IPS DF 6.9 (cell line): ENCODE results near the gene ASB3.

Experiments used
- DNase-seq: peaks from one replicate; pipeline ENCODE4 v3.0.0-alpha.2; 2013; ENCODE audit warnings: low read depth, low spot score
- H3K27ac ChIP-seq: one replicate; pipeline ENCODE4 v1.5.1; 2013; ENCODE audit warnings: low read length, control low read depth
- H3K27me3 ChIP-seq: 2 replicates; pipeline ENCODE4 v1.6.1; 2013; ENCODE audit warnings: mild to moderate bottlenecking, low read length; ENCODE audit not compliant: control insufficient read depth, insufficient read depth
- H3K36me3 ChIP-seq: 2 replicates; pipeline ENCODE4 v1.6.1; 2013; ENCODE audit warnings: low read length; ENCODE audit not compliant: control insufficient read depth, insufficient read depth
- H3K4me1 ChIP-seq: 2 replicates; pipeline ENCODE4 v1.6.1; 2013; ENCODE audit warnings: low read length; ENCODE audit not compliant: control insufficient read depth, insufficient read depth
- H3K4me3 ChIP-seq: 2 replicates; pipeline ENCODE4 v1.5.1; 2013; ENCODE audit warnings: mild to moderate bottlenecking, low read length
- H3K9me3 ChIP-seq: 2 replicates; pipeline ENCODE4 v1.6.1; 2013; ENCODE audit warnings: low read length, inconsistent platforms; ENCODE audit not compliant: control insufficient read depth, insufficient read depth
- WGBS: extraction: QIAGEN DNeasy Blood & Tissue Kit; methylation state at CpG from one replicate; pipeline ENCODE4 v1.1.7; 2013; ENCODE audit warnings: mixed read lengths, missing lambda C conversion rate; ENCODE audit not compliant: insufficient read length, insufficient coverage; 5-methylcytosine and 5-hydroxymethylcytosine counted together

ASB3 gene

GRCh38 chr2:53632714-53633113 lies 154.0 kb downstream of the ASB3 start:
- Histone ChIP-seq H3K4me1 (no peaks in the 10 kb centered on the region), H3K27me3 (no peaks in the 10 kb centered on the region), H3K36me3 (no peaks in the 10 kb centered on the region), H3K9me3 (no peaks in the 10 kb centered on the region), H3K4me3 (no peak overlapping the region), H3K27ac (no peak overlapping the region)
- WGBS, result no CpG with 5 or more reads among the region's 1 CpG
- no peak for DNase-seq

- Histone ChIP-seq H3K27me3 (no peaks in the 10 kb centered on the region), H3K36me3 (no peaks in the 10 kb centered on the region), H3K9me3 (no peaks in the 10 kb centered on the region), H3K27ac (no peak overlapping the region), H3K4me3 (no peak overlapping the region), H3K4me1 (no peaks in the 10 kb centered on the region)
- no peak for DNase-seq
- no CpG with 5 or more reads among the region's 4 CpGs for WGBS
Observed at GRCh38 chr2:53632126-53632460, 154.7 kb downstream of the ASB3 start.

GRCh38 chr2:53631313-53632125 lies 155.2 kb downstream of the ASB3 start:
- Histone ChIP-seq H3K4me1 (no peaks in the 10 kb centered on the region), H3K9me3 (no peaks in the 10 kb centered on the region), H3K27ac (no peak overlapping the region), H3K36me3 (no peaks in the 10 kb centered on the region), H3K27me3 (no peaks in the 10 kb centered on the region), H3K4me3 (no peak overlapping the region)
- no peak for DNase-seq
- WGBS, result no CpG with 5 or more reads among the region's 3 CpGs

GRCh38 chr2:53630026-53630606 lies 156.6 kb downstream of the ASB3 start:
- Histone ChIP-seq H3K27me3 (no peaks in the 10 kb centered on the region), H3K36me3 (no peaks in the 10 kb centered on the region), H3K27ac (no peak overlapping the region), H3K4me1 (no peaks in the 10 kb centered on the region), H3K9me3 (no peaks in the 10 kb centered on the region), H3K4me3 (no peak overlapping the region)
- WGBS, result no CpG with 5 or more reads among the region's 7 CpGs
- DNase-seq, result no peak

- H3K4me1 ChIP-seq, result no peaks in the 10 kb centered on the region
- WGBS, result no CpG with 5 or more reads among the region's 4 CpGs
- no peak overlapping the region for H3K4me3 ChIP-seq
- H3K27me3 ChIP-seq, result no peaks in the 10 kb centered on the region
- no peak for DNase-seq
- H3K27ac ChIP-seq, result no peak overlapping the region
- no peaks in the 10 kb centered on the region for H3K9me3 ChIP-seq
- no peaks in the 10 kb centered on the region for H3K36me3 ChIP-seq
Observed at GRCh38 chr2:53629501-53629900, 157.3 kb downstream of the ASB3 start.

- Histone ChIP-seq H3K4me3 (no peak overlapping the region), H3K27me3 (no peaks in the 10 kb centered on the region), H3K4me1 (no peaks in the 10 kb centered on the region), H3K9me3 (no peaks in the 10 kb centered on the region), H3K27ac (no peak overlapping the region), H3K36me3 (no peaks in the 10 kb centered on the region)
- WGBS, result no CpG with 5 or more reads among the region's 6 CpGs
- DNase-seq, result no peak
Observed at GRCh38 chr2:53629001-53629400, 157.8 kb downstream of the ASB3 start.

- Histone ChIP-seq H3K36me3 (no peaks in the 10 kb centered on the region), H3K4me1 (no peaks in the 10 kb centered on the region), H3K4me3 (no peak overlapping the region), H3K9me3 (no peaks in the 10 kb centered on the region), H3K27ac (no peak overlapping the region), H3K27me3 (no peaks in the 10 kb centered on the region)
- DNase-seq, result no peak
Observed at GRCh38 chr2:53622141-53622540, 164.6 kb downstream of the ASB3 start.

GRCh38 chr2:53620981-53621380 lies 165.8 kb downstream of the ASB3 start:
- Histone ChIP-seq H3K9me3 (no peaks in the 10 kb centered on the region), H3K4me1 (no peaks in the 10 kb centered on the region), H3K27ac (no peak overlapping the region), H3K36me3 (no peaks in the 10 kb centered on the region), H3K4me3 (no peak overlapping the region), H3K27me3 (no peaks in the 10 kb centered on the region)
- WGBS, result no CpG with 5 or more reads among the region's 2 CpGs
- no peak for DNase-seq
